T47D (cell line): ENCODE results near the gene DRC1.
A peak's percentile ranks its signal among the peaks of the same experiment; 100 is the strongest.
"Not testable (repeated sequence)": the region's sequence is repeated elsewhere in the genome, so short reads cannot be mapped to it uniquely, and the experiment has no call there.

Experiments
- DNase-seq, 2 experiments: peaks; one replicate each; pipeline versions ENCODE4 v3.0.0 to v3.0.0-alpha.2; 2011 to 2012; ENCODE audit warnings: low read depth in 1 of 2, low spot score in 1 of 2
- JUND ChIP-seq: IDR thresholded peaks from 2 replicates; pipeline ENCODE4 v1.6.1; 2012; ENCODE audit warnings: low read depth
- in situ Hi-C: cut with HindIII; loops from 2 replicates; pipeline ENCODE4 v1.10.0; 2016; ENCODE audit warnings: low sequenced_read_pairs, low pct_unique_long_range_greater_than_20kb

Gene DRC1

DNA sequence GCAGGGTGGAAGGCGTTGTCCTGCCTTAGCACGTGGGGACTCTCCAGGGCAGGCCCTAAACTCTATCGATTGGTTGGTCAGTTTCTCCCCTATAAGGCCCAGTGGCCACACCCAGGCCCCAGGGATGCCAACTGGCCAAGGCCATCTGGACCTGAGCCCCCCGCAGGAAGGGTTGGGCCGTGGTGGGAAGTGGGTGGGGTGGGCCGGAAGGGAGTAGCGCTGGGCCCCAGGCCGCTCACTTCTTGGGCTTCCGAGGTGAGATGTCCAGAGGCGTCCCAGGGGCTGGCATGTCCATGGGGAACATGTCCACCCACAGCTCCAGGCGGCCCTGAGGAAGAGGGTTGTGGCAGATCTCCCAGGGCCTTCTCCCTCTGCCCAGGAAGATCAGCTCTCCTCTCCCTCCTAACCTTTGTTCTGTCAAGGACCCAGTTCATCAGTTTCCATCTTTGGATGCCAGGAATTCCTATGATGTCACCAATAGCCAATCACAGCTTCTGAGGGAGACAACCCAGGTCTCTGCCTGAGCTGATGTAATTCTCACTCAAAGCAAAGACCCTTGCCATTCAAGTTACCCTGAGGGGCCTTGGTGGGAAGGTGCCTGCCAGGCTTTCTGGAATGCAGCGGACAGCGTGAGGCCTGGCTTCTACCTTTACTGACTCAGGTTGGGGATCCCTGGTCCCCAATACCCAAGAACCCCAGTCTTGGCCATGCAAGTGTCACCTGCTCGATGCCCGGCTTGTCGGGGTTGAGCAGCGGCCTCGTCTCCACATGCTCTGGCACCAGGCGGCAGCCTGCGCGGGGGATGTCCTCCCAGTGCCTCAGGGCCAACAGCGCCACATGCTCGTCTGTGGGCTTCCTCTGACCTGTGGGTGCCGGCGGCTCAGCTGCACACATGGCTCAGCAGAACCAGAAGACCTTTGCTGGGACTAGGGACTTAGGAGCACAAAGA is 61.8 kb downstream of the DRC1 start:
- peak in 1 of 2 experiments; percentile 26 for DNase-seq
- no peak for TF ChIP-seq JUND
- in situ Hi-C loops = no loop called here

DNA sequence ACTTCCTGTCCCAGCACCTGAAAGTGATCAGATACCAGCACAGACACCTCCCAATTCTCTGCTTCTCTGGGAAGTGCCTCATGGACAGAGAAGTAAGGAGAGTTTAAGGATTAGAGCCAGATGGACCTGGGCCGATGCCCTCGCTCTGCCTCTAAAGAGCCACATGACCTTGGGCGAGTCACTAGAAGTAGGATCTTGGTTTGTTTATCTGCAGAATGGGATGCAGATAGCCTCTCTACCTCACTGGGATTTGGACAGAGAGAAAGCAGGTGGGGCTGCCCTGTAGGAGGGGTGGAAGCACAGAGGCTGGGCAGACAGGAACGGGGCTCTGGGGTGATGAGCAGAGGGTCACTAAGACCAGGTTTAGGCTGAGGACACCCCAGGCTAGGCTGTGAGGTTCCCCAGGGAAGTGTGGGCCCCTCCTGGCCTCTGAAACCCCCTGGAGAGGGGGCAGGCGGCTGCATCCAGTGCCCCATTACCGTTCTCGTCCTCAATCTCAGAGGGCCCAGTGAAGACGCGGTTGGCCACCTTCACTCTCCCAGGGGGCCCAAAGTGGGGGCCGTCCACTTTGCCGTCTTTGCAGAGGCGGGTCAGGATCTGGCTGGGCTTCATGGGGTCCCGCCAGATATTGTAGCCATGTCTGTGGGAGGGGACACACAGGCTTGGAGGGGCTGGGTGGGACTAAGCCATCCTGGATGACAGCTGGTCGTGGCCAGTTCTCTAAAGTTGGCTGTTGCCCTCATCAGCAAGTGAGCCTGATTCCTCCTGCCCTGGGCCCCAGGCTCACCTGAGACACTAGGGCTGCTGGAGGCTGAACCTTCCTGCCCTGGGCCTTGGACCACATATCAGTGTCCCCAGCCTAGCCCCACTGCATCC is 62.9 kb downstream of the DRC1 start:
- in situ Hi-C loops = no loop called here
- TF ChIP-seq JUND = no peak

DNA sequence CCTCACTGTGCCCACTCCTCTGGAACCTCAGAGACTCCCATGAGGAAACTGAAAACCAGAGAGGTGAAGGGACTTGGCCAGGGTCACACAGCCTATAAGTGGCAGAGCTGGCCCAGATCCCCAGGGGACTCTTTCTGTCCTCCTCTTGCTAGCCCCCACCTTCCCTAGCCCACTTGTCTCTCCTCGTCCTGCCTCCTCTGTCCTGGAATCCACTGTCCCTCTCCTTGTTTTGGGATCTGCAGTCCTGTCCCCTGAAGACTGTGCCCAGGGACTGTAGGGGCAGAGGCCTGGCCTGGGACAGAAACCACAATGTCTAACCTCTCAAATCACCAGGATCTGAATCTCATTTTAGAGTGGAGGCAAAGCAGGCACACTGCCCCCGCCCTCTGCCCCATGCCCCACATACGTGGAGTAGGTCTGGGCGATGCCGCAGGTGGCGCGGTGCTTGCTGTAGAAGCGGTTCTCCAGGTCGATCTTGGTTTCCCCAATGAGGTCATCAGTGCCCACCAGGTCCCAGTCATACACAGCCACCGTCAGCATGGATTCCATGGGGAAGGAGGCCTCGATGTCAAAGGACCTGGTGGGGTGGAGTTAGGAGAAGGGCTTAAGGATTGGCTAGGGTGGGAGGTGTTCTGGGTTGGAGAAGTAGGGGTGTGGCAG is 63.7 kb downstream of the DRC1 start:
- TF ChIP-seq JUND = no peak
- DNase-seq = no peak
- in situ Hi-C loops = no loop called here

More for the DNA sequence above, 62.9 kb downstream of the DRC1 start:
- DNase-seq = no peak

DNA sequence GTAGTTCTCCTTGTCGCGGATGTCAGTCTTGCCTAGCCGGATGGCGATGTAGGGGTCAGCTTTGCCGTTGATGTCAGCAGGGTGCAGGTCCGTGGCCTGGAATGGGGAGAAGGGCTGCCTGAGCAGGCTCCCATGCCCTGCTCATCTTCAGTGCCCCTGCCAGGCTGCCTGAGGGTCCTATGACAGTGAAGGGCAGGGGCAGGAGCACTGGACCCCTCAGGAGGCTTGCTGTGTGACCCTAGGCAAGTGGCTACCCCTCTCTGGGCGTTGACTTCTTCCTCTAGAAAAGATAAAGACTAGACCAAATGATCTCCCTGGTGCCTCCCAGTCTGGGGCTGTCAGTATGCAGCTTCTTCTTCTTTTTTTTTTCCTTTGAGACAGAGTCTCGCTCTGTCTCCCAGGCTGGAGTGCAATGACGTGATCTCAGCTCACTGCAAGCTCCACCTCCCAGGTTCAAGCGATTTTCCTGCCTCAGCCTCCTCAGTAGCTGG is 64.3 kb downstream of the DRC1 start:
- in situ Hi-C loops = no loop called here
- no peak for TF ChIP-seq JUND
- no peak for DNase-seq

DNA sequence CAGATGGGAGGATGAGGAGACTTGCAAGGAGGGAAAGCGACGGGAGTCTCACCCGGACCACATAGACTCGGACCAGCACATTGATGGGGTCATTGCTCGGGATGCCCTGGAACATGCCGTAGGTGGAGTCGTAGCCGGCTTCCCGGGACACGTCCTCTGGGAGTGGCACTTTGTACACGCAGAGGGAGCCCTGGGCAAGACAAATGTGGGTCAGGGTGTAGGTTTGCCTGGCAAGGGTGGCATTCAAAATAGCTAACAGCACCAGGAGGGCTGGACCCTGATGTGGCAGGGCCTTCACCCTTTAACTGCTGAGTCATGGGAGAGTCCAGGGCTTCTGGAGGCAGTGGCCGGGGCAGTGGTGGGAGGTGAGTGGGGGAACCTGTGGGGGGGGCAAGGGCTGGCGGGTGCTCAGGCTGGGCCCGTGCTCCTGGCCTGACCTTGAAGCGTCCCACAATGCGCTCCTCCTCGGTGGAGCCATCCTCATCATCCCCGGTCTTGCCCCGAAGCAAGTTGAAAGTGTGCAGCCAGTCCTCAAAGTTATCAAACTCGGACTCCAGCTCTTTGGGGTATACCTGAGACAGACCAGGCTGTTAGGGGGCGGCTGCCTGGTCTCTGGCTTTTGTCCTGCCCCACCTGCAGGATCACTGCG is 65.1 kb downstream of the DRC1 start:
- DNase-seq = no peak
- in situ Hi-C loops = no loop called here
- TF ChIP-seq JUND = no peak

DNA sequence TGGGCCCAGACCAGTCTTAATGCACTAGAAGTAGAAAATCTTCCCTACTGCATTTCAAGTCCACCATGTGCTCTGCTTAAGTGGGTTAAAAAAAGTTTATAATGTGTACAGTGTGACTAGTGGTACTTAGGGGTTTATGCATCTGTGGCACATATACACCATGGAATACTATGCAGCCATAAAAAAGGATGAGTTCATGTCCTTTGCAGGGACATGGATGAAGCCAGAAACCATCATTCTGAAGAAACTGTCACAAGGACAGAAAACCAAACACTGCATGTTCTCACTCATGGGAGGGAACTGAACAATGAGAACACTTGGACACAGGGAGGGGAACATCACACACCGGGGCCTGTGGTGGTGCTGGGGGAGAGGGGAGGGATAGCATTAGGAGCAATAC is 66.8 kb downstream of the DRC1 start:
- DNase-seq, in situ Hi-C loops: not testable (repeated sequence)

DNA sequence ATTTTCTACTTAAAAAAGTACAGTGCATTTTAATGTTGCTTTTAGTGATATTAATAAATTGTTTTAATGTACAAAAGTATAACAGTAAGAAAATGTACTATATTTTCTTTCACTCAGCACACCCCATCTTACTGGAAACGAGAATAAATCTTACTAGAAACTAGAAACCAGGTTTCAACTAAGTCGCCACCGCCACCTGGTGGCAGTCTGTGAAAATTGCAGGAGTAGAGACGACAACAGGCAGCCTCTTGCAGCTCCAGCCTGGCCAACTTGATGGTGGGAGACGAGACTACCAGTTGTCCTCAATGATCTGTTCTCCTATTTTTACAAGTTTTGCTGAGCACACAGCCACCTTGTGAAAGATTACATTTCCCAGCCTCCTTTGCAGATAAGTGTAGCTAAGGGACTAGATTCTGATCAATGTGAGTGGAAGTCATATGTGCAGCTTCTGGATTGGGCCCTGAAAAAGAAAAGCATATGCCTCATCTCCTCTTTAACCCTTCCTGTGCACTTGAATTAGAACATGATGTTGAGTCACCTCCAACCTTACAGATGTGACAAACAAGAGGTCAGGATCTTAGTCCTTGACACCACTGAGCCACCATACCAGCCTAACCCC is 67.5 kb downstream of the DRC1 start:
- peak in 1 of 2 experiments; percentile 24 for DNase-seq
- no peak for TF ChIP-seq JUND
- in situ Hi-C loops = no loop called here

DNA sequence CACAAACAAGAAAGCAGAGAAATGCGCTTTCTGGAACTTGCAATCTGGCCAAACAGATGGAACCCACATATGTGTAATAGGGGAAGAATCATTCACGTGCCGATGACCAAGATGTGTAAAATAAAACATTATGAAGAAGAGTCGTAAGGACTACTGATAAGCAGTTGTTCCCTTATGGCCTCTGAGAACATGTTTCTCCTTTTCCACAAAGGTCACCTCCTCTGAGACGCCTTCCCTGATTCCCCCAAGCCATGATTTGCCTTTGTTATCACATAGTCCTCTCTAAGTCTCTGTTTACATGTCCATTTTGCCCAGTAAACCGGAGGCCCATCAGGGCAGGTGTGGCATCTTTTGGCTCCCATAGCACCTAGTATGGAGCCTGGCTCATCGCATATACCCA is 68.2 kb downstream of the DRC1 start:
- in situ Hi-C loops = no loop called here
- no peak for TF ChIP-seq JUND
- DNase-seq = no peak

DNA sequence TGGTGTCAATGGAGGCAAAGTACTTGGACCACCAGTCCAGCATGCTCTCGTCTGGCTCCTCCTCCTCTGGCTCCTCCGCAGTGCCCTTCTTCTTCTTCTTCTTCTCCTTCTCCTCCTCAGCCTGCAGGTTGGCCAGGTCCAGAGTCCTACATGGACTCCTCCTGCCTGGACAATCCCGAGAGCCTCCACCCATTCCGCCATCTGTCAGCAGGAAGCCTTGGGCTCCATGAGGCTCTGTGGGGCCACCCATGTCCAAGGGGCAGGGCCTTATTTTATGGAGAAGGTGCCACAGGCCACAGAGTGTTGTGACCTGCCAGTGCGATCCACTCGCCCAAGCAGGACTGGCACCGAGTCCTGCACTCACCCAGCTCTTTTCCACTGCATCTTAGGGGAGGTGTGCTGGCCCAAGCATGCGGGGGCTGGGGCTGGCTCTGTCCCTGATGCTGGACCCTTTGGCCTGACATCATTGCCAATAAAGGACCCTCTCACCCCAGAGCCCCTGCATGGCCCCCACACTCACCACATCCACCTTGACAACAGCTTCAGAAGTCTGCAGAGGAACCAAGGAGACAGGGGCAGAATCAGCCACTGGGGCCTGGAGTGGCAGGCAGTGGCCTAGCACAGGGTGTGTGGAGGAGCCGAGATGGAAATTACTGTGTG is 69.0 kb downstream of the DRC1 start:
- DNase-seq = no peak
- in situ Hi-C loops = no loop called here
- TF ChIP-seq JUND = no peak

DNA sequence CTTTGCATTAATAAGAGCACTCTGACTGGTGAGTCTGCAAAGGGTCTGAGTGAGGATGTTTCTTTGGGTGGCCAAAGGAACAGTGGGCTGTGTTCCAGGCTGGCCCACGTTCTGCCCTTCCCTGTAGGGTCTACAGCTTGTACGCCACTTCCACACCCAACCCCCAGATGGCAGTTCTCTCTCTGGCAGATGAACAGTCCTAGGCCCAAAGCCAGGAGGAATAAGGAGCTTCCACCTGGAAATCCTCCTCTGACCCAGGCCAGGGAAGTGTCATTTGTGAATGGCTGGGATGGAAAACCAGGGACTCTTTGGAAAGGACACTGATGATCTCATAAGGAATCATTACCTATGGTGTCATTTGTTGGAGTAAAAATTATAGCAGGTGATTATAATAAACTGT is 69.6 kb downstream of the DRC1 start:
- peak in 1 of 2 experiments; percentile 22 for DNase-seq
- no peak for TF ChIP-seq JUND
- in situ Hi-C loops = no loop called here

DNA sequence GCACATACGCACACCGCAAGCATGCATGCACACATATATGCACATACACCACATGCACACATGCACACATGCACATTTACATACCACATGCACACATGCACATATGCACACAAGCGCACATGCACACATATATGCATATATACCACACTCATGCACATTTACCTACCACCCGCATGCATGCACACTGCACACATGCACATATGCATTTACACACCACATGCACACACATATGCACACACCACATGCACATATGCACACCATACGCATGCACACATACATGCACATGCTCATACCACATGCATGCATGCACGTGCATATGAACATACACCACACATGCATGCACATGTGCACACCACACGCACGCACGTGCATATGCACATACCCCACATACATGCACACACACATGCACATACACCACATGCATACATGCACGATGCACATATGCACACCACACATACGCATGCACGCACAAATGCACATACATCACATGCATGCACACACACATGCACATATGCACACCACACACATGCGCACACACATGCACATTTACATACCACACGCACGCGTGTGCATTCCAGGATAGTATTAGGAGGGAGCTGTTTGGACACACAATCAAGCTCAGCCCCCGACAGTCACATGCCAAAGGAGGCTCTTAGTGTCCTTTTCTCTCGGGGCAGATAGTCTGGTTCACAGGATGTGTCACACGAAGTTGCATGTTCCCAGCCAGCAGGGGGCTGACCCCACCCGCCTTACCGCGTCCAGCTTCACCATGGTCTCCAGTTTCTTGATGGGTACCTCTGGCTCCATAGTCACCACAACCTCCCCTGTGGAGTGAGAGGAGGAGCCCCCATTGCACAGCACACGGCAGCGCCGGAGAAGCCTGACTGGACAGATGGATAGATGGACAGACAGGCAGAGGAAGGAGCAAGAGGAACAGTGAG is 70.3 kb downstream of the DRC1 start:
- DNase-seq = no peak
- in situ Hi-C loops = no loop called here
- TF ChIP-seq JUND = no peak
